Loucy (cell line): Measurements from ENCODE around the gene DMRTB1.

Experiments used
- H2AFZ ChIP-seq: fragments of 200-600 bp; sonication (generic); 2 replicates; pipeline ENCODE4 v1.6.0; 2016; ENCODE audit warnings: antibody characterized with exemption, mild to moderate bottlenecking, low read length, moderate library complexity
- H3F3A ChIP-seq: fragments of 200-600 bp; 2 replicates; pipeline ENCODE4 v1.6.0; 2016; ENCODE audit warnings: antibody characterized with exemption, low read depth, mild to moderate bottlenecking
- H3K27me3 ChIP-seq: fragments of 200-600 bp; sonication (generic); 2 replicates; pipeline ENCODE4 v1.6.1; 2014; ENCODE audit warnings: low read length, mild to moderate bottlenecking; ENCODE audit not compliant: insufficient read depth, poor library complexity, severe bottlenecking
- H3K36me3 ChIP-seq: fragments of 200-600 bp; sonication (generic); 2 replicates; pipeline ENCODE4 v1.6.1; 2016; ENCODE audit warnings: low read length; ENCODE audit not compliant: insufficient read depth
- H3K4me1 ChIP-seq: fragments of 200-600 bp; sonication (generic); 2 replicates; pipeline ENCODE4 v1.5.1; 2014; ENCODE audit warnings: low read length, mild to moderate bottlenecking; ENCODE audit not compliant: insufficient read depth, poor library complexity, severe bottlenecking
- H3K4me2 ChIP-seq: fragments of 200-600 bp; sonication (generic); 2 replicates; pipeline ENCODE4 v1.6.0; 2014; ENCODE audit warnings: antibody characterized with exemption, low read length, low read depth, mild to moderate bottlenecking; ENCODE audit not compliant: poor library complexity, severe bottlenecking
- H3K4me3 ChIP-seq: fragments of 200-600 bp; sonication (generic); 2 replicates; pipeline ENCODE4 v1.5.1; 2014; ENCODE audit warnings: low read length, mild to moderate bottlenecking, mixed read lengths; ENCODE audit not compliant: poor library complexity, severe bottlenecking
- H3K79me2 ChIP-seq: fragments of 200-600 bp; sonication (generic); 2 replicates; pipeline ENCODE4 v1.6.1; 2014; ENCODE audit warnings: low read length; ENCODE audit not compliant: insufficient read depth
- H3K9ac ChIP-seq: fragments of 200-600 bp; sonication (generic); 2 replicates; pipeline ENCODE4 v1.6.0; 2014; ENCODE audit warnings: mild to moderate bottlenecking, low read depth, low read length, moderate library complexity; ENCODE audit not compliant: poor library complexity, severe bottlenecking
- H3K9me2 ChIP-seq: fragments of 200-600 bp; sonication (generic); replicated peaks from 2 replicates; pipeline ENCODE4 v1.6.1; 2016; ENCODE audit warnings: low read depth, low read length, mixed read lengths
- H3K9me3 ChIP-seq: fragments of 200-600 bp; sonication (generic); 2 replicates; pipeline ENCODE4 v1.6.1; 2014; ENCODE audit warnings: mild to moderate bottlenecking, antibody characterized with exemption, low read length, low read depth; ENCODE audit not compliant: insufficient read depth
- H4K20me1 ChIP-seq: fragments of 200-600 bp; sonication (generic); 2 replicates; pipeline ENCODE4 v1.6.0; 2014; ENCODE audit warnings: antibody characterized with exemption, low read length, mild to moderate bottlenecking; ENCODE audit not compliant: insufficient read depth, poor library complexity, severe bottlenecking
- CTCF ChIP-seq: fragments of 200-600 bp; sonication (generic); conservative IDR thresholded peaks from 2 replicates; pipeline ENCODE4 v1.5.1; 2014; ENCODE audit warnings: mild to moderate bottlenecking, antibody characterized with exemption, low read length
- EZH2phosphoT487 ChIP-seq: fragments of 200-600 bp; IDR thresholded peaks from 2 replicates; pipeline ENCODE4 v1.6.1; 2018; ENCODE audit warnings: antibody characterized with exemption, mild to moderate bottlenecking, moderate library complexity, borderline replicate concordance

The DMRTB1 gene

GRCh38 chr1:53438427-53439336, 20.5 kb upstream of the DMRTB1 start:
- Histone ChIP-seq H3K4me2 (no peak overlapping the region), H3K4me1 (peaks cover 2% of the 10 kb centered on the region), H3K4me3 (no peak overlapping the region), H3K36me3 (no peaks in the 10 kb centered on the region), H3K27me3 (no peaks in the 10 kb centered on the region), H2AFZ (no peak overlapping the region), H3K79me2 (no peaks in the 10 kb centered on the region), H3K9me3 (no peaks in the 10 kb centered on the region), H3K9me2 (no peaks in the 10 kb centered on the region), H3F3A (no peaks in the 10 kb centered on the region), H3K9ac (no peak overlapping the region), H4K20me1 (no peaks in the 10 kb centered on the region)
- no peak for TF ChIP-seq EZH2phosphoT487
- TF ChIP-seq CTCF = no peak

GRCh38 chr1:53439337-53440207, 19.6 kb upstream of the DMRTB1 start:
- no peaks in the 10 kb centered on the region for H3K9me3 ChIP-seq
- H3K4me2 ChIP-seq = no peak overlapping the region

GRCh38 chr1:53440633-53441032, 18.6 kb upstream of the DMRTB1 start:
- Histone ChIP-seq H3K79me2 (no peaks in the 10 kb centered on the region), H4K20me1 (no peaks in the 10 kb centered on the region)

More at GRCh38 chr1:53439337-53440207, 19.6 kb upstream of the DMRTB1 start:
- no peaks in the 10 kb centered on the region for H3K27me3 ChIP-seq
- no peak overlapping the region for H2AFZ ChIP-seq
- no peak for TF ChIP-seq CTCF
- TF ChIP-seq EZH2phosphoT487 = no peak
- H3K4me1 ChIP-seq = peaks cover 2% of the 10 kb centered on the region
- H3F3A ChIP-seq = no peaks in the 10 kb centered on the region
- no peak overlapping the region for H3K9ac ChIP-seq
- H3K9me2 ChIP-seq = no peaks in the 10 kb centered on the region
- H3K4me3 ChIP-seq = no peak overlapping the region
- H3K79me2 ChIP-seq = no peaks in the 10 kb centered on the region
- H4K20me1 ChIP-seq = no peaks in the 10 kb centered on the region
- H3K36me3 ChIP-seq = no peaks in the 10 kb centered on the region

More at GRCh38 chr1:53440633-53441032, 18.6 kb upstream of the DMRTB1 start:
- H3F3A ChIP-seq = no peaks in the 10 kb centered on the region
- H3K9ac ChIP-seq = no peak overlapping the region
- no peak for TF ChIP-seq CTCF
- no peak for TF ChIP-seq EZH2phosphoT487
- no peak overlapping the region for H3K4me2 ChIP-seq
- H3K36me3 ChIP-seq = no peaks in the 10 kb centered on the region
- H2AFZ ChIP-seq = no peak overlapping the region
- H3K9me3 ChIP-seq = no peaks in the 10 kb centered on the region
- H3K9me2 ChIP-seq = no peaks in the 10 kb centered on the region
- no peaks in the 10 kb centered on the region for H3K27me3 ChIP-seq
- no peak overlapping the region for H3K4me3 ChIP-seq
- H3K4me1 ChIP-seq = peaks cover 2% of the 10 kb centered on the region
